K562 (cell line): ENCODE results near the gene OR11G2.

ENCODE experiments used
- CEBPB ChIP-seq: fragments of 450-650 bp; IDR thresholded peaks from 2 replicates; pipeline ENCODE4 v1.6.1; 2016; ENCODE audit warnings: missing genetic modification characterization, missing compliant biosample characterization
- ELF2 ChIP-seq: fragments of 250-450 bp; sonication (Bioruptor Pico); IDR thresholded peaks from 2 replicates; pipeline ENCODE4 v1.5.0; 2021; ENCODE audit warnings: mild to moderate bottlenecking
- ELF4 ChIP-seq: fragments of 450-650 bp; formaldehyde crosslinking; IDR thresholded peaks from 2 replicates; pipeline ENCODE4 v1.4.0; 2022; ENCODE audit warnings: missing genetic modification characterization
- MXD1 ChIP-seq: fragments of 250-450 bp; sonication (Bioruptor Pico); IDR thresholded peaks from 2 replicates; pipeline ENCODE4 v1.8.0; 2021; ENCODE audit warnings: borderline replicate concordance, mild to moderate bottlenecking, moderate library complexity; ENCODE audit not compliant: poor library complexity, severe bottlenecking
- RBM25 ChIP-seq: fragments of 200-400 bp; formaldehyde crosslinking; IDR thresholded peaks from 2 replicates; pipeline ENCODE4 v1.6.1; 2018; ENCODE audit warnings: low read length, low read depth, moderate library complexity; ENCODE audit not compliant: severe bottlenecking
- TEAD2 ChIP-seq: fragments of 450-650 bp; IDR thresholded peaks from 2 replicates; pipeline ENCODE4 v1.6.1; 2016; ENCODE audit warnings: missing genetic modification characterization, control low read depth, missing compliant biosample characterization
- ZKSCAN1 ChIP-seq: fragments of 150-350 bp; IDR thresholded peaks from 2 replicates; pipeline ENCODE4 v1.6.1; 2016; ENCODE audit warnings: low read depth, low read length
- TF ChIP-seq, protein P1 (sequence below): fragments of 450-650 bp; formaldehyde crosslinking; IDR thresholded peaks from 2 replicates; pipeline ENCODE4 v1.4.0; 2022; ENCODE audit warnings: missing genetic modification characterization
- TF ChIP-seq, protein P2 (sequence below), 3 experiments: IDR thresholded peaks in 2 of 3; conservative IDR thresholded peaks in 1 of 3; 2 replicates each; pipeline ENCODE4 v1.5.1; 2011 to 2012; ENCODE audit warnings: low read length in 3 of 3, mild to moderate bottlenecking in 3 of 3, control low read depth in 2 of 3, improper control_type of control experiment in 1 of 3, inconsistent platforms in 1 of 3, low read depth in 1 of 3, mixed read lengths in 1 of 3, moderate library complexity in 1 of 3; ENCODE audit not compliant: insufficient read depth in 2 of 3

DNA sequence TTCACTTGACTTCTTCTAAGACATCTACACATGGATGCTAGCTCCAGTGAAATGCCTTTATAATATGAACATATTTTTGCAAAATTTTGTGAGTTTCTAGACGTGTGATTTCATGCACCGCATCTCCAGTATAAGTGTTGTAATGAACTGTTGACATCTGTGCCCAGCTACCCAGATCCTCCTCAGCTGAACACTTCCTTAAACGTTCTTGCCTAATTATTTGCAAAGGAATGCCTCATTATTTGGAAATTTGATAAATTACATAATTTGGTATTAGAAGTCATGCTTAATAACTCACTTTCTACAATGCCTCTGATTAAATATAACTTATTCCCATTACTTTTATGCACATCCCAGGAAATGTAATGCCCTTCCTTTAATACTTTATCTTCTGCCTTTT lies 14.0 kb downstream of the OR11G2 start:
- TF ChIP-seq ZKSCAN1 (no peak), TEAD2 (tag) (no peak), RBM25 (no peak), CEBPB (no peak), ELF2 (CRISPR knock-in tag) (no peak), MXD1 (CRISPR knock-in tag) (no peak), ELF4 (CRISPR knock-in tag) (no peak)
- TF ChIP-seq, protein P1, sequence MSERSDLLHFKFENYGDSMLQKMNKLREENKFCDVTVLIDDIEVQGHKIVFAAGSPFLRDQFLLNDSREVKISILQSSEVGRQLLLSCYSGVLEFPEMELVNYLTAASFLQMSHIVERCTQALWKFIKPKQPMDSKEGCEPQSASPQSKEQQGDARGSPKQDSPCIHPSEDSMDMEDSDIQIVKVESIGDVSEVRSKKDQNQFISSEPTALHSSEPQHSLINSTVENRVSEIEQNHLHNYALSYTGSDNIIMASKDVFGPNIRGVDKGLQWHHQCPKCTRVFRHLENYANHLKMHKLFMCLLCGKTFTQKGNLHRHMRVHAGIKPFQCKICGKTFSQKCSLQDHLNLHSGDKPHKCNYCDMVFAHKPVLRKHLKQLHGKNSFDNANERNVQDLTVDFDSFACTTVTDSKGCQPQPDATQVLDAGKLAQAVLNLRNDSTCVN (CRISPR knock-in tag) = no peak
- TF ChIP-seq, protein P2, sequence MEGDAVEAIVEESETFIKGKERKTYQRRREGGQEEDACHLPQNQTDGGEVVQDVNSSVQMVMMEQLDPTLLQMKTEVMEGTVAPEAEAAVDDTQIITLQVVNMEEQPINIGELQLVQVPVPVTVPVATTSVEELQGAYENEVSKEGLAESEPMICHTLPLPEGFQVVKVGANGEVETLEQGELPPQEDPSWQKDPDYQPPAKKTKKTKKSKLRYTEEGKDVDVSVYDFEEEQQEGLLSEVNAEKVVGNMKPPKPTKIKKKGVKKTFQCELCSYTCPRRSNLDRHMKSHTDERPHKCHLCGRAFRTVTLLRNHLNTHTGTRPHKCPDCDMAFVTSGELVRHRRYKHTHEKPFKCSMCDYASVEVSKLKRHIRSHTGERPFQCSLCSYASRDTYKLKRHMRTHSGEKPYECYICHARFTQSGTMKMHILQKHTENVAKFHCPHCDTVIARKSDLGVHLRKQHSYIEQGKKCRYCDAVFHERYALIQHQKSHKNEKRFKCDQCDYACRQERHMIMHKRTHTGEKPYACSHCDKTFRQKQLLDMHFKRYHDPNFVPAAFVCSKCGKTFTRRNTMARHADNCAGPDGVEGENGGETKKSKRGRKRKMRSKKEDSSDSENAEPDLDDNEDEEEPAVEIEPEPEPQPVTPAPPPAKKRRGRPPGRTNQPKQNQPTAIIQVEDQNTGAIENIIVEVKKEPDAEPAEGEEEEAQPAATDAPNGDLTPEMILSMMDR (IDR thresholded peaks at IDR 0.05 in 2 of 3, conservative IDR thresholded peaks at IDR 0.05 in 1 of 3; ENCODE audit: insufficient read depth in 2 of 3, low read depth in 1 of 3, low read length in 3 of 3) = no peak
